ENCODE results near the gene JADE2. TPM values are rescaled to one million over a fixed set of nuclear protein-coding genes. Genes with fewer than 3 reads are reported as not detected.
A peak's percentile ranks its signal among the peaks of the same experiment; 100 is the strongest.

Gene JADE2
- total RNA-seq, 2 donors from 2014 or later = 37.5 to 47.6 TPM

DNA sequence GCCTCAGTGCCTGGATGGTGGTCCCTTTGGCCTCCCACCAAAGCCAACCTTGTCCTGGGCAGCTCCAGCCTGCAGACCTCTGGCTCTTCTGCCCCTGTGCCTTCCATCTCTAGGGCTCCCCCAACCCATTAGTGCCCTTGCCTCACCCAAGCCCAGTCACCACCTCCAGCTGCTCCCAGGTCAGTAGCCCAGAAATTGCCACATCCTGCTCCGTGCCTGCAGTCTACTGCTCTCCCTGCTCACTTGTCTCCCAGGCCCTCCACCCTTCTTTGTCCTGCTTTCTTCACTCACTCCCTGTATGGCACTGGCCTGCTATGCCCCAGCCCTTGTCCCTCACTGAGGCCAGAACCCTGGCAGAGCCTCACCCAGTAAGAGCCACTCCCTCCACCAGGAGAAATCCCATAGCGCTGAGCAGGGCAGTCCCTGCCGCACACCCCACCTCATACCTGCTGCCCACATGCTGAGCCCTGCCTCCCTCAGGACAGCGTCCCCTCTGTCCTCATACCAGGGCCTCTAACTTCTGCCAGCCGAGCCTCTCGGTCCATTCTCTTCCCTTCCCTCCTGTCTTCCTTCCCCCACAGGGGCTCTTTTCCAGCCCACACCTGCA, 44.4 kb downstream of the JADE2 start:
- peaks cover 66% of the 10 kb centered on the region for H3K36me3 ChIP-seq
- no peak overlapping the region for H3K4me3 ChIP-seq
- TF ChIP-seq, protein P1, sequence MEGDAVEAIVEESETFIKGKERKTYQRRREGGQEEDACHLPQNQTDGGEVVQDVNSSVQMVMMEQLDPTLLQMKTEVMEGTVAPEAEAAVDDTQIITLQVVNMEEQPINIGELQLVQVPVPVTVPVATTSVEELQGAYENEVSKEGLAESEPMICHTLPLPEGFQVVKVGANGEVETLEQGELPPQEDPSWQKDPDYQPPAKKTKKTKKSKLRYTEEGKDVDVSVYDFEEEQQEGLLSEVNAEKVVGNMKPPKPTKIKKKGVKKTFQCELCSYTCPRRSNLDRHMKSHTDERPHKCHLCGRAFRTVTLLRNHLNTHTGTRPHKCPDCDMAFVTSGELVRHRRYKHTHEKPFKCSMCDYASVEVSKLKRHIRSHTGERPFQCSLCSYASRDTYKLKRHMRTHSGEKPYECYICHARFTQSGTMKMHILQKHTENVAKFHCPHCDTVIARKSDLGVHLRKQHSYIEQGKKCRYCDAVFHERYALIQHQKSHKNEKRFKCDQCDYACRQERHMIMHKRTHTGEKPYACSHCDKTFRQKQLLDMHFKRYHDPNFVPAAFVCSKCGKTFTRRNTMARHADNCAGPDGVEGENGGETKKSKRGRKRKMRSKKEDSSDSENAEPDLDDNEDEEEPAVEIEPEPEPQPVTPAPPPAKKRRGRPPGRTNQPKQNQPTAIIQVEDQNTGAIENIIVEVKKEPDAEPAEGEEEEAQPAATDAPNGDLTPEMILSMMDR (IDR thresholded peaks at IDR 0.05) = no peak
- peaks cover 0 to 61% of the 10 kb centered on the region in 2 donors for H3K4me1 ChIP-seq
- H3K27me3 ChIP-seq = no peaks in the 10 kb centered on the region
- H3K27ac ChIP-seq = peak overlapping the region; percentile 74 to 91
- DNase-seq (ENCODE audit: low spot score) = no peak
- H3K9me3 ChIP-seq = no peaks in the 10 kb centered on the region

DNA sequence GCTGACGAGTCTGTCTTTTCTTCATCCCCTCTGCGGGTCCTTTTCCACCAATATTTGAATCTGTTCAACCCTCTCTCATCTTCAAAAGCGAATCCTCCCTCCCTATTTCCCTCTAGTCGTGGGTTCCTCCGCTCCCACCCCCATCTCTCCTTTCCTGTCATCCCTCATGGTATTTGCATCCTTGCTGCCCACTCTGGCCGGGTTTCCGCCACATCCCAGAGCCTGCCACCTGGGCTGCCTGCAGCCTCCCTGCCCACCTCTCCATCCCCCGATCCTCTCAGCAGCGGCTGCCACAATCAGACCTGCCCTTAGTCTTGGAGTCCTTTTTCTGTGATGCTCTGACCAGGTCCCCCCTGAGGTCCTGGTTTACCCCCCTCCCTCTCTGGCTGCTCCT, 44.9 kb downstream of the JADE2 start:
- Histone ChIP-seq H3K27me3 (no peaks in the 10 kb centered on the region), H3K27ac (peak overlapping the region; percentile 74 to 91), H3K4me3 (no peak overlapping the region), H3K9me3 (no peaks in the 10 kb centered on the region), H3K36me3 (peaks cover 66% of the 10 kb centered on the region), H3K4me1 (peaks cover 0 to 66% of the 10 kb centered on the region in 2 donors)
- no peak for DNase-seq (ENCODE audit: low spot score)
- TF ChIP-seq, protein P1 (IDR thresholded peaks at IDR 0.05) = no peak

DNA sequence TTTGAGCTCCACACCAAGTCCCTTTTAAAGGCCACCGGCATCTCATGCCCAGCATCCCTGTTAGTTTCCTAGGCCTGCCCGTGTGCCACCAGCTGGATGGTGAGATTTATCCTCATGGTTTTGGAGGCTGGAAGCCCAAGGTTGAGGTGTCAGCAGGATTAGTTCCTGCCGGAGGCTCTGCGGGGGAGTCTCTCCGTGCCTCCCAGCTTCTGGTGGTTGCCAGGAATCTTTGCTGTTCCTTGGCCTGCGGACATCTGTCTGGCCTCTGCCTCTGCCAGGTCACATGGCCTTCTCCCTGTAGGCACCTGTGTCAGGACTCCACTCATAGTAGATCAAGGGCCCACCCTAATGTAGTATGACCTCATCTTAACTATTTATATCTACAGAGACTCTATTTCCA, 45.4 kb downstream of the JADE2 start:
- no peak for DNase-seq (ENCODE audit: low spot score)
- Histone ChIP-seq H3K4me1 (peaks cover 0 to 67% of the 10 kb centered on the region in 2 donors), H3K9me3 (no peaks in the 10 kb centered on the region), H3K4me3 (no peak overlapping the region), H3K36me3 (peaks cover 66% of the 10 kb centered on the region), H3K27me3 (no peaks in the 10 kb centered on the region), H3K27ac (peak overlapping the region; percentile 74 to 91)
- TF ChIP-seq, protein P1 (IDR thresholded peaks at IDR 0.05) = no peak

DNA sequence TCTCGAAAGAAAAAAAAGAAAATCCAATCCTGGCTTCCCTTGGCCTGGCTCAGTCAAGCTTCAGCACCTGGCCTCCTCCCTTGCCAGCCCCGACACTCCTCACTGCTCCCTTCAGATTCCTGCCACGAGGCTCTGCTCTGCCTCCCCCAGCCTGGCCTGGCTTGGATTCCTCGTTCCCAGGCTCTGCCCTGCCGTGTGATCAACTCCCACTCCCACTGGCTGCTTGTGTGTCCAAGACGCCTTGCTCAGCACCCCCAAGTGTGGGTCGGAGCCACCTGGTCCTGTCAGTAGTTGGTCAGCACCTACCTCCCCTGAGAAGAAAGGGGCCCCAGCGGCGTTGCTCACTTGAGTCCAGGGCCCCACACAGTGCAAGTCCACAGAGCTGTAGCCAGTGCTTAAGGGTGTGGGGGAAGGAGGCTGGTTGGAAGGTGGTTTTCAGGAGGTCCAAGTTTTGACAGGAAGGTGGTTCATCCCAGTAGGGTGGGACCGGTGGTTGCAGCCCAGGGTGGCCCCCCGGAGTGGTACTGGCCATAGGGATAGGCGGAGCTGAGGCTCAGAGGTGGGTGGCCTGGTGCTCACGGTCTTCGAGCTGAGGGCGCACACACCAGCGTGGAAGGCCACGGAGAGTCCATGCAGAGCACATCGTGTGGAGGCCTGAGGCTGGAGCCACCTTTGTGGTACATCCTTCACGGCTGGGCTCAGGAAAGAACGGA, 46.4 kb downstream of the JADE2 start:
- H3K9me3 ChIP-seq = no peaks in the 10 kb centered on the region
- TF ChIP-seq, protein P1 (IDR thresholded peaks at IDR 0.05) = no peak
- H3K27ac ChIP-seq = peak overlapping the region; percentile 74 to 91
- no peaks in the 10 kb centered on the region for H3K27me3 ChIP-seq
- no peak overlapping the region for H3K4me3 ChIP-seq
- no peak for DNase-seq (ENCODE audit: low spot score)
- H3K4me1 ChIP-seq = peaks cover 0 to 69% of the 10 kb centered on the region in 2 donors
- H3K36me3 ChIP-seq = peaks cover 66% of the 10 kb centered on the region

DNA sequence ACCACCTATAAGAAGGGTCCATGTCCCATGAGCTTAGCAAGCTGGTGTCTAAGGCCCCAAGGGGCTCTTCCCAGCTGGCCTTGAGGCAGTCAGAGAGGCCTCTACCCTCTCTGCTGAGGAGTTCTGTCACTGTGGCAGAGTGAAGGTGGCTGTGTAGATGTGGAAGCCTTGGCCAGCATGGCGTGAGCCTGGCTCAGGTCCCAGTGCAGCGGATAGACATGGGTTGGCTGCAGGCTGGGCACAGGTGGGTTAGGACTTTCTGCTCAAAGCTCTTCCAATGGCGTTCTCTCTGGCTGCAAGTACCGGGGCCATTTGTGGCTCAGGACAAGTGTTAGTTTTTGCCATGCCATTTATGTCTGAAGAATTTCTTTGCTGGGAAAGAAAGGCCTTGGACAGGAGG, 47.3 kb downstream of the JADE2 start:
- no peak overlapping the region for H3K4me3 ChIP-seq
- no peaks in the 10 kb centered on the region for H3K27me3 ChIP-seq
- peak overlapping the region; percentile 25 to 91 for H3K27ac ChIP-seq
- DNase-seq (ENCODE audit: low spot score) = no peak
- TF ChIP-seq, protein P1 (IDR thresholded peaks at IDR 0.05) = no peak
- no peaks in the 10 kb centered on the region for H3K9me3 ChIP-seq
- H3K4me1 ChIP-seq = peaks cover 0 to 69% of the 10 kb centered on the region in 2 donors
- H3K36me3 ChIP-seq = peaks cover 60% of the 10 kb centered on the region
